Fibroblast of the aortic adventitia (primary cell): ENCODE results near the gene RPS6KA6. TPM values are rescaled to one million over a fixed set of nuclear protein-coding genes. Genes with fewer than 3 reads are reported as not detected.
A peak's percentile ranks its signal among the peaks of the same experiment; 100 is the strongest.

Source experiments
- DNase-seq: peaks from one replicate; pipeline ENCODE4 v3.0.0-alpha.2; 2010; ENCODE audit warnings: low read depth
- H3K4me3 ChIP-seq: 2 replicates; pipeline ENCODE4 v1.5.1; 2011; ENCODE audit warnings: low read depth, mild to moderate bottlenecking, control low read depth, low read length, moderate library complexity
- total RNA-seq: library from RNA; depleted of rRNA; stranded (reverse); fragments of >200 nt; gene quantifications from 2 replicates; pipeline ENCODE4 v1.2.3, GENCODE V29; 2012; ENCODE audit warnings: low replicate concordance
- TF ChIP-seq, protein P1 (sequence below): IDR thresholded peaks from 2 replicates; pipeline ENCODE4 v1.5.1; 2011; ENCODE audit warnings: mild to moderate bottlenecking, low read length, control low read depth, inconsistent platforms; ENCODE audit not compliant: insufficient read depth

Gene RPS6KA6
- total RNA-seq, 1 donor: 4.2 TPM

DNA sequence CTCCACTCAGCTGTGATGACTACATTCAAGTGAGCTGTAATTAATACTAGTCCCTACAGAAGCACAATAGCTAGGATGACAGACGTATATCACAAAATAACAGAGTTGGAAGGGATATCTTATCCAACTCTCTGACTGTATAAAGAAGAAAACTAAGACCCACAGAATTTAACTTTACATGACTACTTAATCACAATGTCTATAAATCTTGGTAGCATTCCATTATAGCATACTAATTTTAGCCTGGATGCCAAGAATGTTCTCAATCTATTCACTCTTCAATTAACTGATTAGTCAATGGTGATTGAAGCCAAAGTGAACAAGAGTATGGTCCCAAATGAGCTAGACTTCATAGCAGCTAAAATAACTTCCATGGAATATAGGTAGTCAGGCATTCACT is 31.2 kb downstream of the RPS6KA6 start:
- H3K4me3 ChIP-seq: no peak overlapping the region
- TF ChIP-seq, protein P1, sequence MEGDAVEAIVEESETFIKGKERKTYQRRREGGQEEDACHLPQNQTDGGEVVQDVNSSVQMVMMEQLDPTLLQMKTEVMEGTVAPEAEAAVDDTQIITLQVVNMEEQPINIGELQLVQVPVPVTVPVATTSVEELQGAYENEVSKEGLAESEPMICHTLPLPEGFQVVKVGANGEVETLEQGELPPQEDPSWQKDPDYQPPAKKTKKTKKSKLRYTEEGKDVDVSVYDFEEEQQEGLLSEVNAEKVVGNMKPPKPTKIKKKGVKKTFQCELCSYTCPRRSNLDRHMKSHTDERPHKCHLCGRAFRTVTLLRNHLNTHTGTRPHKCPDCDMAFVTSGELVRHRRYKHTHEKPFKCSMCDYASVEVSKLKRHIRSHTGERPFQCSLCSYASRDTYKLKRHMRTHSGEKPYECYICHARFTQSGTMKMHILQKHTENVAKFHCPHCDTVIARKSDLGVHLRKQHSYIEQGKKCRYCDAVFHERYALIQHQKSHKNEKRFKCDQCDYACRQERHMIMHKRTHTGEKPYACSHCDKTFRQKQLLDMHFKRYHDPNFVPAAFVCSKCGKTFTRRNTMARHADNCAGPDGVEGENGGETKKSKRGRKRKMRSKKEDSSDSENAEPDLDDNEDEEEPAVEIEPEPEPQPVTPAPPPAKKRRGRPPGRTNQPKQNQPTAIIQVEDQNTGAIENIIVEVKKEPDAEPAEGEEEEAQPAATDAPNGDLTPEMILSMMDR: no peak
- no peak for DNase-seq

DNA sequence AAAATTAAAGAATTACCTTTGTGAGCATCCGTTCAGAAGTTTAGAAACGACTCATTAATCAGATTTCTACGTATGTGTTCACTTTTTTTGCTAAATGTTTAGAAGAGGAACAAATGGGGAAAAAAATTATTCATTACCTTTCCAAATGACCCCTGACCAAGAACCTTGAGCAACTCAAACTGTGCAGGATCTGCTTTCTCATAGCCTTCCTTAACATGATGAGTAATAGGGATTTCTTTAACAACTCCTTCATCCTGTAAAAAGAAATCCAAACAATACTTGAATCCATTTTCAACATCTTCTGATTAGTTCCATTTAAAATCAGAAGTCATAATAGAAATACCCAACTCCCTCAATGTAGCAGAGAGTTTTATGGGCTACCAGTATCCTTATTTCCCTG is 32.1 kb downstream of the RPS6KA6 start:
- H3K4me3 ChIP-seq: no peak overlapping the region
- DNase-seq: no peak
- TF ChIP-seq, protein P1: no peak

DNA sequence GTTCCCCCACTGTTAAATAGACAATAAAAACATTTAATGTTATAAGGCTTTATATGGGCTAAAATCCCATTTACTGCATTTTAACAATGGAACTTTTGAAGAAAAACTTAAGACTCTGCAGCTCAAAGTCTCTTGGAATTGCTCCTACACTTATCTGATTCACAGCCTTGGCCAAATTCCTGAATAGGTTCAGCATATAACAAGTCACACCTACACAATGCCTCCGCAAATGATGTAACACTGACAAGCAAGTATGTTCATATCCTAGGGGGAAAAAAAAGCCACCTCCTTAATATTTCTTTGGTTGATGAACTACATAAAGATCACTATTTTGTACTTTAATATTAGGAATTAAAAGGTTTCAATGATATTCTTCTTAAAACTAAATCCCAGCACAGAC is 34.5 kb downstream of the RPS6KA6 start:
- H3K4me3 ChIP-seq: no peak overlapping the region
- DNase-seq: peak; percentile 8
- TF ChIP-seq, protein P1: no peak

DNA sequence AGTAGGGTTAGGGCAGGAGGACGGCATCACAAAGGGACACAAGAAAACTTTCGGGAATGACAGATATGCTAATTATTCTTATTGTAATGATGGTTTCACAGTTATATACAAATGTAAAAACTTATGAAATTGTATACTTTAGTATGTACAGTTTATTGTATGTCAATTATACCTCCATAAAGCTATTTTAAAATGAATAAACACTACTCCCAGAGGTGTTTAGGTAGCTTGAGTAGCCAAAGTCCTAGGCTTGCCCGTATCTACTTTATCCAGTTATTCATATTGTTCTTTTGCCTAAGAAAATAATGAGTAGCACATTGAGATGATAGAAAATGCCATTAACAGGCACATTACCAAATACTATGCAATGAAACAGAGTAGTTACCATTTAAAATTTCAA is 43.0 kb downstream of the RPS6KA6 start:
- TF ChIP-seq, protein P1: no peak
- H3K4me3 ChIP-seq: no peak overlapping the region
- no peak for DNase-seq

DNA sequence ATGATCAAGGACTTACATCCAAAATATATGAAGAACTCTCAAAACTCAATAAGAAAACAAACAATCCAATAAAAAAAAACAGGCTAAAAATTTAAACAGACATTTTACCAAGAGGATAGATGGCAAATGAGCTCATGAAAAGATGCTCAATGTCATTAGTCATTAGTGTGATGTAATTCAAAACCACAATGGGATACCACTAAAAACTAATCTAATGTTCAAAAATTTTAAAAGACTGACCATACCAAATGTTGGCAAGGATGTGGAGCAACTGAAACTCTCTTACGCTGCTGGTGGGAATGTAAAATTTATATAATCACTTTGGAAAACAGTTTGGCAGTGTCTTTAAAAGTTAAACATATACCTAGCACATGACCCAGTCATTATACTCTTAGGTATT is 43.7 kb downstream of the RPS6KA6 start:
- DNase-seq: no peak

DNA sequence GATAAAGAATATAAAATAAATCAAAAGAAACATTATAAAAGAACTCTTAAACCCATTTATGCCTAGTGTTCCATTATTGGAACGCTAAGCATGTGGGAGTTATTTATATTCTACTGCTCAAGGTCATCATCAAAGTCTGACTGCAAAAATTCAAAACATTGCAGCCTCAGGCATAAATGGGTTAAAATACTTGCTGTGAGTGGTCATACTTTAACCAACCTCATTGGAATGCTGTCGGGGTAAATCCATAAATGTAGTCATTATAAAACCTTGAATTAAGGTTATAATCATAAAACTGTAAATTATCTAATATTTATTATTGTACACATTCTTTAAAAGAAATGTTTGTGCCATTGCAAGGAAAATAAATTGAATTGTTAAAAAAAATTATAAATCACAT is 55.0 kb downstream of the RPS6KA6 start:
- DNase-seq: no peak
- TF ChIP-seq, protein P1: no peak
- no peak overlapping the region for H3K4me3 ChIP-seq

More for the DNA sequence above, 43.7 kb downstream of the RPS6KA6 start:
- TF ChIP-seq, protein P1: no peak
- no peak overlapping the region for H3K4me3 ChIP-seq

DNA sequence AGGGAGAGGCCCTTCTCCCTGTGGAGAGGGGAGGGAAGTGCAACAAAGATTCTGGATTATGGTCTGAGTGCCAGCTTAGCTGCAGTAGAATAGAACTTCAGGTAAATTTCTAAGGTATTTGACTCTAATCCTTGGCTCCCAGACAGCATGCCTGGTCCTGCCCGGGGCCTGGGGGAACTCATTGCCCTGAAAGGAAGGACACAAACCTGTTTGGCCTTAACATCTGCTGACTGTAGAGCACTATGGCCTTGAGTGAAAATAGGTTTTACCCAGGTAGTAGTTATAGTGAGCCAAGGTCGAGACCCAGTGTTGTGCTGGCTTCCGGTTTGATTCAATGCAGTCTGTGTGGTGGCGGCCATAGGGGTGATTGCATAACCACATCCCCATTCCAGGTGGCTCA is 64.4 kb downstream of the RPS6KA6 start:
- no peak for DNase-seq
- TF ChIP-seq, protein P1: no peak
- no peak overlapping the region for H3K4me3 ChIP-seq
